Body of pancreas (tissue), 4 donors: ENCODE results near the gene CRB1. TPM values are rescaled to one million over a fixed set of nuclear protein-coding genes. Genes with fewer than 3 reads are reported as not detected.

Source experiments
- ATAC-seq: fragments of 150-250 bp; one replicate; pipeline ENCODE4 v1.9.1; 2016
- DNase-seq, 4 donors: peaks; one replicate each; pipeline ENCODE4 v3.0.0-alpha.2; 2019
- H3K27ac ChIP-seq, 4 donors: fragments of 200-600 bp; sonication (generic); 1 replicate in 3 of 4; 2 replicates in 1 of 4; pipeline versions ENCODE4 v1.5.1 to v1.6.1; 2016 to 2019; ENCODE audit warnings: mild to moderate bottlenecking in 1 of 4, mixed read lengths in 1 of 4, moderate library complexity in 1 of 4
- H3K27me3 ChIP-seq, 2 donors: fragments of 200-600 bp; sonication (generic); one replicate each; pipeline ENCODE4 v1.6.0; 2016; ENCODE audit warnings: mild to moderate bottlenecking in 1 of 2
- H3K36me3 ChIP-seq, 2 donors: fragments of 200-600 bp; sonication (generic); replicated peaks in 1 of 2; 2 replicates each; pipeline ENCODE4 v1.5.1; 2016; ENCODE audit warnings: low read depth in 2 of 2; ENCODE audit not compliant: insufficient read depth in 1 of 2
- H3K4me1 ChIP-seq: fragments of 200-600 bp; sonication (generic); one replicate; pipeline ENCODE4 v1.6.0; 2016
- H3K4me3 ChIP-seq, 2 donors: fragments of 200-600 bp; sonication (generic); 1 replicate in 1 of 2; 2 replicates in 1 of 2; pipeline ENCODE4 v1.5.1; 2016 to 2019
- H3K9me3 ChIP-seq, 3 donors: fragments of 200-600 bp; sonication (generic); 1 replicate in 2 of 3; 2 replicates in 1 of 3; pipeline ENCODE4 v1.5.1; 2016
- CTCF ChIP-seq, 7 experiments: fragments of 450-650 bp in 4 of 7; fragments of 200-600 bp in 3 of 7; sonication (generic) in 3 of 7; IDR thresholded peaks; one replicate each; pipeline ENCODE4 v1.5.1; 2016 to 2019; ENCODE audit warnings: antibody characterized with exemption in 7 of 7
- POLR2A ChIP-seq, 3 donors: fragments of 450-650 bp; IDR thresholded peaks; one replicate each; pipeline ENCODE4 v1.6.1; 2016; ENCODE audit warnings: antibody characterized with exemption in 3 of 3, mild to moderate bottlenecking in 2 of 3
- WGBS, 2 donors: methylation state at CpG; one replicate each; pipeline ENCODE4 v1.1.5; 2017; 5-methylcytosine and 5-hydroxymethylcytosine counted together
- intact Hi-C: fragments of 100-400 bp; cut with DNase I; formaldehyde crosslinking; loops from one replicate; pipeline ENCODE4 v1.15.1; 2023
- total RNA-seq, 2 donors: library from RNA; depleted of rRNA; stranded (reverse); fragments of >200 nt; gene quantifications; one replicate each; pipeline ENCODE4 v1.1.0, GENCODE V29; 2016

The CRB1 gene
- total RNA-seq, 2 donors from 2014 or later, result 0.26 to 10.2 TPM

- Histone ChIP-seq H3K4me3 (no peak overlapping the region), H3K27ac (peak overlapping the region in 2 of 4 donors; percentile 42 to 64), H3K9me3 (no peaks in the 10 kb centered on the region), H3K27me3 (no peaks in the 10 kb centered on the region), H3K4me1 (peaks cover 17% of the 10 kb centered on the region), H3K36me3 (no peaks in the 10 kb centered on the region)
- intact Hi-C loops, result no loop called here
- DNase-seq, result peak; percentile 13 to 48 (median 22)
- WGBS, 2 donors, result 3 to 13% methylated on average over 7 of the region's 7 CpGs
- peak; percentile 84 for ATAC-seq
- no peak for TF ChIP-seq CTCF (IDR thresholded peaks at IDR 0.05)
- no peak for TF ChIP-seq POLR2A (IDR thresholded peaks at IDR 0.05)
Observed at GRCh38 chr1:197464044-197464443, 196.0 kb downstream of the CRB1 start.

DNA sequence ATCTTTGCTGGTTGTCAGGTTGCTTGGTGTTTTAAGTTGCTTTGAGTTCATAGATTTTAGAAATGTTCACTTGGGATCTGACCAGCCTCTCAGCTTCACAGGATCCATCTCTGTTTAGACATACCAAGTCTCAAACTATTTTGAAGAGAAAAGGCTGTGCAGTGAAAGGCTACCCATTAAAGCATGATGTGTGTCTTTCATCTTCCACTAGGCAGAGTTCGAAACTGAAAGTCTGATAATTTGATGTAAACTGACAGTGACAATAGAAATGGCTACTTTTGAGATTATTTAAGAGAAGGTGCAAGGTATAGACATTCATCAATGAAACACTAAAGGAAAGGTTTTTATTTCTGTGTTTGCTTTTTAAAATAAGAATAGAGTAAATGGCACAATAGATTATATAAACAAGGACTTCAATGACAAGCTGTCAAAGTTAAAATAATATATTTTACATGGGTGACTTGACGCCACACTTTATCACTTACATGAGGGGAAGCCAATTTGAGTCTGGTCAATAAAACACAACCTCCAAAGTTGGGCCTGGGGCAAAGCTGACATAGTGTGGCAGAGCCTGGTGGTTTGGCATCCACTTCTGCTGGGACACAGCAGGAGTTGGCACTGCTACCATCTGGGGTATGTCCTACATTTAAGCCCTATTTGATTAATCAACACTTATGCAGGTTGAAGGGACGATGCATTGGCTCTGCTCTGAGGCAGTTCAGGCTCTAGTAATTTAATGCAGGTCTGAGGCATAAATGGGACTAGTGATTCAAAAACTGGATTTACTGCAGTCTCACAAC, 197.7 kb downstream of the CRB1 start:
- TF ChIP-seq CTCF (IDR thresholded peaks at IDR 0.05), result no peak
- TF ChIP-seq POLR2A (IDR thresholded peaks at IDR 0.05), result no peak
- Histone ChIP-seq H3K36me3 (no peaks in the 10 kb centered on the region), H3K4me3 (no peak overlapping the region), H3K4me1 (peaks cover 17% of the 10 kb centered on the region), H3K27ac (no peak overlapping the region), H3K27me3 (no peaks in the 10 kb centered on the region), H3K9me3 (no peaks in the 10 kb centered on the region)
- DNase-seq, result no peak
- intact Hi-C loops, result no loop called here
- WGBS, 2 donors, result 85 to 92% methylated on average over 3 of the region's 3 CpGs
- no peak for ATAC-seq

- Histone ChIP-seq H3K9me3 (no peaks in the 10 kb centered on the region), H3K36me3 (no peaks in the 10 kb centered on the region), H3K27me3 (no peaks in the 10 kb centered on the region), H3K4me3 (no peak overlapping the region), H3K27ac (no peak overlapping the region), H3K4me1 (peaks cover 17% of the 10 kb centered on the region)
- no peak for TF ChIP-seq POLR2A (IDR thresholded peaks at IDR 0.05)
- TF ChIP-seq CTCF (IDR thresholded peaks at IDR 0.05), result no peak
- 81 to 83% methylated on average over 3 of the region's 3 CpGs for WGBS, 2 donors
- intact Hi-C loops, result no loop called here
- DNase-seq, result no peak
- no peak for ATAC-seq
Observed at GRCh38 chr1:197466813-197467212, 198.8 kb downstream of the CRB1 start.

GRCh38 chr1:197467881-197468280, 199.8 kb downstream of the CRB1 start:
- no peak overlapping the region for H3K4me3 ChIP-seq
- no peak overlapping the region for H3K27ac ChIP-seq
- ATAC-seq (no peak), DNase-seq (no peak)
- no peaks in the 10 kb centered on the region for H3K36me3 ChIP-seq
- 92 to 96% methylated on average over 1 of the region's 1 CpG for WGBS, 2 donors
- H3K9me3 ChIP-seq, result no peaks in the 10 kb centered on the region
- no peaks in the 10 kb centered on the region for H3K27me3 ChIP-seq
- peaks cover 16% of the 10 kb centered on the region for H3K4me1 ChIP-seq
- intact Hi-C loops, result no loop called here
- TF ChIP-seq CTCF (IDR thresholded peaks at IDR 0.05), result no peak
- no peak for TF ChIP-seq POLR2A (IDR thresholded peaks at IDR 0.05)
